ENCODE results near the gene B3GNT2. TPM values are rescaled to one million over a fixed set of nuclear protein-coding genes. Genes with fewer than 3 reads are reported as not detected.

The B3GNT2 gene
- total and polyA plus RNA-seq, 9 of the 15 experiments (the other 6 are each of a cell fraction or from before 2014, with no cell fraction given), result 6.0 to 38.9 (median 25.0) TPM

GRCh38 chr2:62192811-62193210 lies 3.1 kb upstream of the B3GNT2 start:
- ChIA-PET CTCF (ENCODE audit: low intra/inter-chr PET ratio) (no interaction called here), POLR2A (interaction anchor here (1.2 kb wide), 1 partner anchor 14 kb away, joined by 7 read pairs; no protein-coding TSS in a partner anchor)
- Histone ChIP-seq H3K36me3 (ENCODE audit: control insufficient read depth, insufficient read depth, low read length) (no peaks in the 10 kb centered on the region), H3K27ac (ENCODE audit: extremely low read depth, low read depth, low read length) (no peak overlapping the region), H2AFZ (ENCODE audit: low read depth, low read length) (peak overlapping the region; percentile 55), H3K9ac (ENCODE audit: insufficient read depth in 1 of 2, low read depth in 2 of 2, low read length in 2 of 2) (no peak overlapping the region), H3K79me2 (ENCODE audit: control insufficient read depth, insufficient read depth, low read length) (peaks cover 19% of the 10 kb centered on the region), H3K4me1 (replicated peaks in 1 of 2; ENCODE audit: control insufficient read depth in 2 of 2, insufficient read depth in 2 of 2, low read length in 2 of 2) (peaks cover 5 to 24% of the 10 kb centered on the region in 2 experiments; a peak in 4 of 5 replicates), H3K4me3 (no peak overlapping the region), H3K4me2 (ENCODE audit: insufficient read depth, low read length) (no peak overlapping the region), H3K27me3 (ENCODE audit: control insufficient read depth in 2 of 2, insufficient read depth in 2 of 2, low read length in 2 of 2) (no peaks in the 10 kb centered on the region), H4K20me1 (replicated peaks; ENCODE audit: control insufficient read depth, insufficient read depth, low read length) (0 out of 2 replicates have a peak, but pooled peaks cover 6% of the 10 kb centered on the region), H3K9me1 (ENCODE audit: control insufficient read depth, insufficient read depth, low read length) (no peaks in the 10 kb centered on the region), H3K9me3 (replicated peaks; ENCODE audit: control insufficient read depth, insufficient read depth, low read depth, low read length) (no peaks in the 10 kb centered on the region)
- intact Hi-C loops (cut with micrococcal nuclease) (no loop called here), in situ Hi-C loops (cut with MboI) (no loop called here)
- no peak for TF ChIP-seq ESRRB (CRISPR knock-in tag; IDR thresholded peaks at IDR 0.05; ENCODE audit: borderline replicate concordance)
- no peak for TF ChIP-seq CHD4 (IDR thresholded peaks at IDR 0.05; ENCODE audit: insufficient read depth, insufficient replicate concordance, low read depth, low read length, poor library complexity, severe bottlenecking)
- no peak for TF ChIP-seq BDP1 (IDR thresholded peaks at IDR 0.05; ENCODE audit: insufficient read depth, insufficient read length)
- no peak for TF ChIP-seq NFIX (CRISPR knock-in tag; IDR thresholded peaks at IDR 0.05; ENCODE audit: low read depth)
- no peak for TF ChIP-seq GMEB1 (CRISPR knock-in tag; IDR thresholded peaks at IDR 0.05)
- no peak for TF ChIP-seq MEIS2 (IDR thresholded peaks at IDR 0.05; ENCODE audit: partially characterized antibody)
- no peak for TF ChIP-seq RFX5 (IDR thresholded peaks at IDR 0.05; ENCODE audit: low read depth, low read length)
- 73% methylated on average over 1 of the region's 1 CpG for WGBS (ENCODE audit: insufficient coverage, low coverage, missing lambda C conversion rate)
- FAIRE-seq, result peak; percentile 73
- DNase-seq (ENCODE audit: extremely low read depth in 1 of 4, low spot score in 3 of 4), result no peak
- ATAC-seq, result no peak
- BruUV-seq (replicated peaks), result no TSS peak

All from K562 (cell line).